Measurements from ENCODE around the gene CAMK1D.

GRCh38 chr10:12597788-12598765, 248.7 kb downstream of the CAMK1D start:
- no peak for TF ChIP-seq POLR2A (IDR thresholded peaks at IDR 0.05)
- no peak for TF ChIP-seq CTCF (IDR thresholded peaks at IDR 0.05)
